SH-SY5Y (cell line): ENCODE measurements around the gene ABCA4.

Experiments
- GATA2 ChIP-seq: IDR thresholded peaks from 2 replicates; pipeline ENCODE4 v1.6.1; 2011; ENCODE audit warnings: mild to moderate bottlenecking, low read depth, low read length
- GATA3 ChIP-seq: IDR thresholded peaks from 2 replicates; pipeline ENCODE4 v1.6.1; 2011; ENCODE audit warnings: low read depth, mild to moderate bottlenecking, low read length, moderate library complexity

- TF ChIP-seq GATA2 (no peak), GATA3 (no peak)
These were observed 131.3 kb downstream of the ABCA4 start for GRCh38 chr1:93989601-93990000.
